Ishikawa (cell line): ENCODE results near the gene FGFR3.

ENCODE experiments used
- CEBPB ChIP-seq: IDR thresholded peaks from 2 replicates; pipeline ENCODE4 v1.6.1; 2012
- CREB1 ChIP-seq: IDR thresholded peaks from 2 replicates; pipeline ENCODE4 v1.6.1; 2012; ENCODE audit warnings: low read depth
- EGR1 ChIP-seq: IDR thresholded peaks from 2 replicates; pipeline ENCODE4 v1.6.1; 2012
- EP300 ChIP-seq: IDR thresholded peaks from 2 replicates; pipeline ENCODE4 v1.6.1; 2012; ENCODE audit warnings: borderline replicate concordance
- FOXM1 ChIP-seq: IDR thresholded peaks from 2 replicates; pipeline ENCODE4 v1.6.1; 2012; ENCODE audit warnings: low read depth, borderline replicate concordance
- NFIC ChIP-seq: IDR thresholded peaks from 2 replicates; pipeline ENCODE4 v1.6.1; 2012
- RAD21 ChIP-seq: IDR thresholded peaks from 2 replicates; pipeline ENCODE4 v1.6.1; 2012; ENCODE audit warnings: low read depth
- TAF1 ChIP-seq: IDR thresholded peaks from 2 replicates; pipeline ENCODE4 v1.6.1; 2012; ENCODE audit warnings: low read depth, mild to moderate bottlenecking
- TCF12 ChIP-seq: IDR thresholded peaks from 2 replicates; pipeline ENCODE4 v1.6.1; 2012; ENCODE audit warnings: low read depth
- TEAD4 ChIP-seq: IDR thresholded peaks from 2 replicates; pipeline ENCODE4 v1.6.1; 2012
- YY1 ChIP-seq: IDR thresholded peaks from 2 replicates; pipeline ENCODE4 v1.6.1; 2012; ENCODE audit warnings: low read depth
- ZBTB7A ChIP-seq: IDR thresholded peaks from 2 replicates; pipeline ENCODE4 v1.6.1; 2012; ENCODE audit warnings: low read depth
- TF ChIP-seq, protein P1 (sequence below): IDR thresholded peaks from 2 replicates; pipeline ENCODE4 v1.6.1; 2012
- TF ChIP-seq, protein P2 (sequence below): IDR thresholded peaks from 2 replicates; pipeline ENCODE4 v1.6.1; 2012
- TF ChIP-seq, protein P3 (sequence below): IDR thresholded peaks from 2 replicates; pipeline ENCODE4 v1.6.1; 2012; ENCODE audit warnings: low read depth, mild to moderate bottlenecking

Gene FGFR3

DNA sequence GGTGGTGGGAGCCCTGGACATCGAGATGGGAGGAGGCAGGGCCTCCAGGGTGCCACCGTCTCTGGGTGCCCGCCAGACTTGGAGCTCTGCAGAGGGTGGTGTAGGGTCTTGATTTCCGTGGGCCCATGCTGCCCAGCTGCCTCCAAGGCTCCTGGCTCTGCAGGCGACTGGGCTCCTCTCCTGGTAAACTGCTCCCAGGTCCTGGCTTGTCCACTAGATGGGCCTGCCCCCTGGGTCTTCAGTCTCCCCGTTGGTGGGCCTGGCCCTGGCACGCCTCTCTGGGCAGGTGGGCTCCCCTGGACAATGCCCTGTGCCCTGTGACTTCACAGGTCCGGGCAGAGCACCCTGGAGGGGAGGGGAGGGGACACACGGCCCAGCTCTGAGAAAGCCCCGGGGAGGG, 7.7 kb downstream of the FGFR3 start:
- TF ChIP-seq EGR1 = no peak
- no peak for TF ChIP-seq FOXM1
- TF ChIP-seq CEBPB = no peak
- no peak for TF ChIP-seq TAF1
- no peak for TF ChIP-seq EP300
- TF ChIP-seq, protein P1, sequence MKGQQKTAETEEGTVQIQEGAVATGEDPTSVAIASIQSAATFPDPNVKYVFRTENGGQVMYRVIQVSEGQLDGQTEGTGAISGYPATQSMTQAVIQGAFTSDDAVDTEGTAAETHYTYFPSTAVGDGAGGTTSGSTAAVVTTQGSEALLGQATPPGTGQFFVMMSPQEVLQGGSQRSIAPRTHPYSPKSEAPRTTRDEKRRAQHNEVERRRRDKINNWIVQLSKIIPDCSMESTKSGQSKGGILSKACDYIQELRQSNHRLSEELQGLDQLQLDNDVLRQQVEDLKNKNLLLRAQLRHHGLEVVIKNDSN = no peak
- TF ChIP-seq, protein P2, sequence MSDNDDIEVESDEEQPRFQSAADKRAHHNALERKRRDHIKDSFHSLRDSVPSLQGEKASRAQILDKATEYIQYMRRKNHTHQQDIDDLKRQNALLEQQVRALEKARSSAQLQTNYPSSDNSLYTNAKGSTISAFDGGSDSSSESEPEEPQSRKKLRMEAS = no peak
- TF ChIP-seq ZBTB7A = no peak
- TF ChIP-seq CREB1 = no peak
- no peak for TF ChIP-seq YY1
- TF ChIP-seq NFIC = no peak

DNA sequence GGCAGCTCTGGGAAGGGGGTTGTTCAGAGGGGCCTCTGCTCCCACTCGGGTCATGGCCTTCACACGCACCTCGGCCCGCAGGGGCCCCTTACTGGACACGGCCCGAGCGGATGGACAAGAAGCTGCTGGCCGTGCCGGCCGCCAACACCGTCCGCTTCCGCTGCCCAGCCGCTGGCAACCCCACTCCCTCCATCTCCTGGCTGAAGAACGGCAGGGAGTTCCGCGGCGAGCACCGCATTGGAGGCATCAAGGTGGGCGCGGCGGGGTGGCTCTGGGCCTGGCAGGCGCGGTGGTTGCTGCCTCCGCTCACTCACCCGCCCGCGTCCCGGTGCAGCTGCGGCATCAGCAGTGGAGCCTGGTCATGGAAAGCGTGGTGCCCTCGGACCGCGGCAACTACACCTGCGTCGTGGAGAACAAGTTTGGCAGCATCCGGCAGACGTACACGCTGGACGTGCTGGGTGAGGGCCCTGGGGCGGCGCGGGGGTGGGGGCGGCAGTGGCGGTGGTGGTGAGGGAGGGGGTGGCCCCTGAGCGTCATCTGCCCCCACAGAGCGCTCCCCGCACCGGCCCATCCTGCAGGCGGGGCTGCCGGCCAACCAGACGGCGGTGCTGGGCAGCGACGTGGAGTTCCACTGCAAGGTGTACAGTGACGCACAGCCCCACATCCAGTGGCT, 8.3 kb downstream of the FGFR3 start:
- TF ChIP-seq TEAD4 = no peak
- no peak for TF ChIP-seq CREB1
- TF ChIP-seq, protein P1 = no peak
- no peak for TF ChIP-seq ZBTB7A
- no peak for TF ChIP-seq FOXM1

DNA sequence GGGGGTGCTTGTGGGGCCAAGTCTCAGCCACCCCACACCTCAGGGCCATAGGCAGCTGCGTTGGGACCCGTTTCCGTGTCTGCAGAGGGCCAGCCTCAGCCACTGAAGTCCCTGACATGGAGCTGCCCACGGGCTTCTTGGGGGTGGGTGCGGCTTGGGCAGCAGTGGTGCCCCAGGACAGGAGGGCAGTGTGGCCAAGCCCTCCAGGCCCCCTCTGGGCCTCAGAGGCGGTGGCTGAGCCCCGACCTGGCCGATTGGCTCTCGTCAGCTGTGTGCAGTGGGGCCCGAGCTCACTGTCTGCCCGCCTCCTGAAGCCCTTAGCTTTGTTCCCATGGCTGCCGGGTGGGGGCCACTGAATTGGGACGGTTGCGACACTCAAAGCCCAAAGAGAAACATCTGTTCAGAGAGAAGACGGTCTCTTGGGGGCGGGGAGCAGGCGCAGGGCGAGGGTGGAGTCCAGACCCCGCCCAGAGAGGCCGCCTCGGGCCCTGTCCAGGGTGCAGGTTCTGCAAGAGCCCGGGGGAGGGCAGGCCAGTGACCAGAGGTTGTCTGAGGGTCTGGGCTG, 9.1 kb downstream of the FGFR3 start:
- TF ChIP-seq TCF12 = no peak
- TF ChIP-seq TEAD4 = no peak
- TF ChIP-seq CREB1 = no peak
- TF ChIP-seq NFIC = no peak
- no peak for TF ChIP-seq CEBPB
- TF ChIP-seq EGR1 = no peak
- no peak for TF ChIP-seq RAD21
- TF ChIP-seq, protein P2 = no peak
- TF ChIP-seq TAF1 = no peak
- no peak for TF ChIP-seq EP300
- no peak for TF ChIP-seq FOXM1
- TF ChIP-seq, protein P3, sequence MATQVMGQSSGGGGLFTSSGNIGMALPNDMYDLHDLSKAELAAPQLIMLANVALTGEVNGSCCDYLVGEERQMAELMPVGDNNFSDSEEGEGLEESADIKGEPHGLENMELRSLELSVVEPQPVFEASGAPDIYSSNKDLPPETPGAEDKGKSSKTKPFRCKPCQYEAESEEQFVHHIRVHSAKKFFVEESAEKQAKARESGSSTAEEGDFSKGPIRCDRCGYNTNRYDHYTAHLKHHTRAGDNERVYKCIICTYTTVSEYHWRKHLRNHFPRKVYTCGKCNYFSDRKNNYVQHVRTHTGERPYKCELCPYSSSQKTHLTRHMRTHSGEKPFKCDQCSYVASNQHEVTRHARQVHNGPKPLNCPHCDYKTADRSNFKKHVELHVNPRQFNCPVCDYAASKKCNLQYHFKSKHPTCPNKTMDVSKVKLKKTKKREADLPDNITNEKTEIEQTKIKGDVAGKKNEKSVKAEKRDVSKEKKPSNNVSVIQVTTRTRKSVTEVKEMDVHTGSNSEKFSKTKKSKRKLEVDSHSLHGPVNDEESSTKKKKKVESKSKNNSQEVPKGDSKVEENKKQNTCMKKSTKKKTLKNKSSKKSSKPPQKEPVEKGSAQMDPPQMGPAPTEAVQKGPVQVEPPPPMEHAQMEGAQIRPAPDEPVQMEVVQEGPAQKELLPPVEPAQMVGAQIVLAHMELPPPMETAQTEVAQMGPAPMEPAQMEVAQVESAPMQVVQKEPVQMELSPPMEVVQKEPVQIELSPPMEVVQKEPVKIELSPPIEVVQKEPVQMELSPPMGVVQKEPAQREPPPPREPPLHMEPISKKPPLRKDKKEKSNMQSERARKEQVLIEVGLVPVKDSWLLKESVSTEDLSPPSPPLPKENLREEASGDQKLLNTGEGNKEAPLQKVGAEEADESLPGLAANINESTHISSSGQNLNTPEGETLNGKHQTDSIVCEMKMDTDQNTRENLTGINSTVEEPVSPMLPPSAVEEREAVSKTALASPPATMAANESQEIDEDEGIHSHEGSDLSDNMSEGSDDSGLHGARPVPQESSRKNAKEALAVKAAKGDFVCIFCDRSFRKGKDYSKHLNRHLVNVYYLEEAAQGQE = no peak
- TF ChIP-seq YY1 = no peak

DNA sequence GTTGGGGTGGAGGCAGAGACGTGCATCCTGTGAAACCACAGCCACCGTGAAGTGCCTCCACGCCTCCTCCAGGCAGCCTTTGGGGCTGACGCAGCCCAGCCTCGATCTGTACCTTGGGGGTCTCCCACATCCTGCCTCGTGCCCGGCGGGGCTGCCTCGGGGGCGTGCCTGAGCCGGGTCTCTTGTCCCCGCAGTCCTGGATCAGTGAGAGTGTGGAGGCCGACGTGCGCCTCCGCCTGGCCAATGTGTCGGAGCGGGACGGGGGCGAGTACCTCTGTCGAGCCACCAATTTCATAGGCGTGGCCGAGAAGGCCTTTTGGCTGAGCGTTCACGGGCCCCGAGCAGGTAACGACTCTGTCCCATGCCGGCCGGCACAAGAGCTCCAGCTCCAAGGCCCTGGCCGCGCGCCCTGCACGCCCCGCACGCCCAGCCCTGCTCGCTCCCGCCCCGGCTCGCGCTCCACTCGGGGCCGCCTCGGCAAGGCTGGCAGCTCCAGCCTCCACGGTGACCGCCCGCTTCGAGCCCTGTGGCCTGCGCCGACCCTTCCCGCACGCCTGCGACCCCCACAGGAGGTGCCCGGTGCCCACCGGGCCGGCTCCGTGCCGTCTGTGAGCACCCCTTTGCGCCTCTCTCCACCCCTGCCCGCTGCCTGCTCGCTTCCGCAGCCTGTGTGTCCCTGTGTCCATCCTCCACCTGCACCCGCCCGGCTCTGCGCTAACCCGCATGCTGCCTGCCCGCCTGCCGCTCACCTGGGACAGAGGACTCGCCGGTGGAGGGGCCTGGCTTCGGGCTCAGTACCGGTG, 9.8 kb downstream of the FGFR3 start:
- TF ChIP-seq TCF12 (no peak), EP300 (no peak), RAD21 (no peak), CEBPB (no peak), TAF1 (no peak), ZBTB7A (no peak), CREB1 (no peak), EGR1 (no peak), YY1 (no peak)
- TF ChIP-seq, protein P2 = no peak
- TF ChIP-seq, protein P3 = no peak
- TF ChIP-seq, protein P1 = no peak
